ENCODE results near the gene PAPPA2.
"Not testable (repeated sequence)": the region's sequence is repeated elsewhere in the genome, so short reads cannot be mapped to it uniquely, and the experiment has no call there.

Gene PAPPA2

GRCh38 chr1:176603696-176604095 is 140.7 kb downstream of the PAPPA2 start:
- Histone ChIP-seq H3K36me3 (ENCODE audit: control insufficient read depth, insufficient read depth, low read length) (no peaks in the 10 kb centered on the region), H3K9me3 (ENCODE audit: control insufficient read depth, insufficient read depth, low read length) (no peaks in the 10 kb centered on the region), H3K9ac (ENCODE audit: low read depth, low read length) (no peak overlapping the region), H3K4me3 (ENCODE audit: low read depth, low read length) (no peak overlapping the region), H3K4me1 (ENCODE audit: control insufficient read depth, insufficient read depth, low read length) (no peaks in the 10 kb centered on the region), H3K27me3 (ENCODE audit: control insufficient read depth, insufficient read depth, low read length) (no peaks in the 10 kb centered on the region), H3K27ac (ENCODE audit: low read depth, low read length) (no peak overlapping the region)

GRCh38 chr1:176604461-176604860 is 141.5 kb downstream of the PAPPA2 start:
- no peak overlapping the region for H3K9ac ChIP-seq (ENCODE audit: low read depth, low read length)
- no peak overlapping the region for H3K27ac ChIP-seq (ENCODE audit: low read depth, low read length)
- no peak overlapping the region for H3K4me3 ChIP-seq (ENCODE audit: low read depth, low read length)
- no peaks in the 10 kb centered on the region for H3K9me3 ChIP-seq (ENCODE audit: control insufficient read depth, insufficient read depth, low read length)
- no peaks in the 10 kb centered on the region for H3K27me3 ChIP-seq (ENCODE audit: control insufficient read depth, insufficient read depth, low read length)
- no peaks in the 10 kb centered on the region for H3K36me3 ChIP-seq (ENCODE audit: control insufficient read depth, insufficient read depth, low read length)
- H3K4me1 ChIP-seq (ENCODE audit: control insufficient read depth, insufficient read depth, low read length), result no peaks in the 10 kb centered on the region

GRCh38 chr1:176605176-176605575 is 142.2 kb downstream of the PAPPA2 start:
- no peak overlapping the region for H3K27ac ChIP-seq (ENCODE audit: low read depth, low read length)
- H3K27me3 ChIP-seq (ENCODE audit: control insufficient read depth, insufficient read depth, low read length), result no peaks in the 10 kb centered on the region
- no peaks in the 10 kb centered on the region for H3K36me3 ChIP-seq (ENCODE audit: control insufficient read depth, insufficient read depth, low read length)
- H3K9ac ChIP-seq (ENCODE audit: low read depth, low read length), result no peak overlapping the region
- H3K4me1 ChIP-seq (ENCODE audit: control insufficient read depth, insufficient read depth, low read length), result no peaks in the 10 kb centered on the region
- no peaks in the 10 kb centered on the region for H3K9me3 ChIP-seq (ENCODE audit: control insufficient read depth, insufficient read depth, low read length)
- no peak overlapping the region for H3K4me3 ChIP-seq (ENCODE audit: low read depth, low read length)

- no peak overlapping the region for H3K4me3 ChIP-seq (ENCODE audit: low read depth, low read length)
- H3K36me3 ChIP-seq (ENCODE audit: control insufficient read depth, insufficient read depth, low read length), result no peaks in the 10 kb centered on the region
- no peaks in the 10 kb centered on the region for H3K27me3 ChIP-seq (ENCODE audit: control insufficient read depth, insufficient read depth, low read length)
- no peaks in the 10 kb centered on the region for H3K4me1 ChIP-seq (ENCODE audit: control insufficient read depth, insufficient read depth, low read length)
- H3K27ac ChIP-seq (ENCODE audit: low read depth, low read length), result no peak overlapping the region
- no peaks in the 10 kb centered on the region for H3K9me3 ChIP-seq (ENCODE audit: control insufficient read depth, insufficient read depth, low read length)
- no peak overlapping the region for H3K9ac ChIP-seq (ENCODE audit: low read depth, low read length)
Measured at GRCh38 chr1:176609556-176610408, 146.8 kb downstream of the PAPPA2 start.

GRCh38 chr1:176612791-176613190 is 149.8 kb downstream of the PAPPA2 start:
- H3K4me3 ChIP-seq (ENCODE audit: low read depth, low read length), result no peak overlapping the region
- H3K27ac ChIP-seq (ENCODE audit: low read depth, low read length), result no peak overlapping the region
- no peak overlapping the region for H3K9ac ChIP-seq (ENCODE audit: low read depth, low read length)

GRCh38 chr1:176617881-176618280 is 154.9 kb downstream of the PAPPA2 start:
- Histone ChIP-seq H3K4me1 (ENCODE audit: control insufficient read depth, insufficient read depth, low read length) (no peaks in the 10 kb centered on the region; the same call in 1 of the 2 replicates), H3K4me3 (ENCODE audit: low read depth, low read length) (no peak overlapping the region), H3K36me3 (ENCODE audit: control insufficient read depth, insufficient read depth, low read length) (no peaks in the 10 kb centered on the region), H3K9me3 (ENCODE audit: control insufficient read depth, insufficient read depth, low read length) (no peaks in the 10 kb centered on the region), H3K27ac (ENCODE audit: low read depth, low read length) (no peak overlapping the region), H3K9ac (ENCODE audit: low read depth, low read length) (no peak overlapping the region), H3K27me3 (ENCODE audit: control insufficient read depth, insufficient read depth, low read length) (no peaks in the 10 kb centered on the region)

More at GRCh38 chr1:176612791-176613190, 149.8 kb downstream of the PAPPA2 start:
- Histone ChIP-seq H3K4me1 (ENCODE audit: control insufficient read depth, insufficient read depth, low read length) (no peaks in the 10 kb centered on the region; the same call in 1 of the 2 replicates), H3K27me3 (ENCODE audit: control insufficient read depth, insufficient read depth, low read length) (no peaks in the 10 kb centered on the region), H3K36me3 (ENCODE audit: control insufficient read depth, insufficient read depth, low read length) (no peaks in the 10 kb centered on the region), H3K9me3 (ENCODE audit: control insufficient read depth, insufficient read depth, low read length) (no peaks in the 10 kb centered on the region)

GRCh38 chr1:176619261-176619660 is 156.3 kb downstream of the PAPPA2 start:
- no peaks in the 10 kb centered on the region; the same call in 1 of the 2 replicates for H3K4me1 ChIP-seq (ENCODE audit: control insufficient read depth, insufficient read depth, low read length)
- H3K27ac ChIP-seq (ENCODE audit: low read depth, low read length), result no peak overlapping the region
- no peak overlapping the region for H3K9ac ChIP-seq (ENCODE audit: low read depth, low read length)
- no peaks in the 10 kb centered on the region for H3K9me3 ChIP-seq (ENCODE audit: control insufficient read depth, insufficient read depth, low read length)
- no peaks in the 10 kb centered on the region for H3K36me3 ChIP-seq (ENCODE audit: control insufficient read depth, insufficient read depth, low read length)
- H3K4me3 ChIP-seq (ENCODE audit: low read depth, low read length), result no peak overlapping the region
- H3K27me3 ChIP-seq (ENCODE audit: control insufficient read depth, insufficient read depth, low read length), result no peaks in the 10 kb centered on the region

- Histone ChIP-seq H3K9ac (ENCODE audit: low read depth, low read length) (no peak overlapping the region), H3K27me3 (ENCODE audit: control insufficient read depth, insufficient read depth, low read length) (no peaks in the 10 kb centered on the region), H3K9me3 (ENCODE audit: control insufficient read depth, insufficient read depth, low read length) (no peaks in the 10 kb centered on the region), H3K27ac (ENCODE audit: low read depth, low read length) (no peak overlapping the region), H3K4me1 (ENCODE audit: control insufficient read depth, insufficient read depth, low read length) (no peaks in the 10 kb centered on the region), H3K36me3 (ENCODE audit: control insufficient read depth, insufficient read depth, low read length) (no peaks in the 10 kb centered on the region), H3K4me3 (ENCODE audit: low read depth, low read length) (no peak overlapping the region)
Measured at GRCh38 chr1:176625365-176625764, 162.4 kb downstream of the PAPPA2 start.

GRCh38 chr1:176626572-176627061 is 163.6 kb downstream of the PAPPA2 start:
- no peaks in the 10 kb centered on the region for H3K27me3 ChIP-seq (ENCODE audit: control insufficient read depth, insufficient read depth, low read length)
- no peaks in the 10 kb centered on the region for H3K4me1 ChIP-seq (ENCODE audit: control insufficient read depth, insufficient read depth, low read length)
- H3K4me3 ChIP-seq (ENCODE audit: low read depth, low read length), result no peak overlapping the region
- no peaks in the 10 kb centered on the region for H3K36me3 ChIP-seq (ENCODE audit: control insufficient read depth, insufficient read depth, low read length)
- no peak overlapping the region for H3K27ac ChIP-seq (ENCODE audit: low read depth, low read length)
- H3K9me3 ChIP-seq (ENCODE audit: control insufficient read depth, insufficient read depth, low read length), result no peaks in the 10 kb centered on the region
- H3K9ac ChIP-seq (ENCODE audit: low read depth, low read length), result no peak overlapping the region

GRCh38 chr1:176628775-176629174 is 165.8 kb downstream of the PAPPA2 start:
- Histone ChIP-seq H3K4me1 (ENCODE audit: control insufficient read depth, insufficient read depth, low read length) (no peaks in the 10 kb centered on the region), H3K4me3 (ENCODE audit: low read depth, low read length) (no peak overlapping the region), H3K9ac (ENCODE audit: low read depth, low read length) (no peak overlapping the region), H3K27me3 (ENCODE audit: control insufficient read depth, insufficient read depth, low read length) (no peaks in the 10 kb centered on the region), H3K27ac (ENCODE audit: low read depth, low read length) (no peak overlapping the region), H3K9me3 (ENCODE audit: control insufficient read depth, insufficient read depth, low read length) (no peaks in the 10 kb centered on the region), H3K36me3 (ENCODE audit: control insufficient read depth, insufficient read depth, low read length) (no peaks in the 10 kb centered on the region)

- H3K9ac ChIP-seq (ENCODE audit: low read depth, low read length); H3K36me3 ChIP-seq (ENCODE audit: control insufficient read depth, insufficient read depth, low read length); H3K27ac ChIP-seq (ENCODE audit: low read depth, low read length); H3K27me3 ChIP-seq (ENCODE audit: control insufficient read depth, insufficient read depth, low read length); H3K4me1 ChIP-seq (ENCODE audit: control insufficient read depth, insufficient read depth, low read length); H3K4me3 ChIP-seq (ENCODE audit: low read depth, low read length); H3K9me3 ChIP-seq (ENCODE audit: control insufficient read depth, insufficient read depth, low read length): not testable (repeated sequence)
Measured at GRCh38 chr1:176634733-176635132, 171.8 kb downstream of the PAPPA2 start.

All from HUES48 (cell line).